DOHH2 (cell line): Measurements from ENCODE around the gene RASSF7.

Experiments used
- H3F3A ChIP-seq: fragments of 200-600 bp; sonication (generic), shearing (Covaris generic); 2 replicates; pipeline ENCODE4 v1.6.0; 2016; ENCODE audit warnings: antibody characterized with exemption, mild to moderate bottlenecking; ENCODE audit not compliant: control insufficient read depth, insufficient read depth
- H3K27ac ChIP-seq: fragments of 200-600 bp; sonication (generic); 2 replicates; pipeline ENCODE4 v1.5.1; 2014; ENCODE audit warnings: low read depth, mild to moderate bottlenecking, low read length, moderate library complexity
- H3K27me3 ChIP-seq: fragments of 200-600 bp; sonication (generic); 2 replicates; pipeline ENCODE4 v1.6.1; 2014; ENCODE audit warnings: mild to moderate bottlenecking, low read length, mixed read lengths; ENCODE audit not compliant: control insufficient read depth
- H3K36me3 ChIP-seq: fragments of 200-600 bp; sonication (generic); 2 replicates; pipeline ENCODE4 v1.6.1; 2014; ENCODE audit warnings: mild to moderate bottlenecking, low read length, moderate library complexity, mixed read lengths; ENCODE audit not compliant: control insufficient read depth
- H3K4me1 ChIP-seq: fragments of 200-600 bp; sonication (generic); 2 replicates; pipeline ENCODE4 v1.6.1; 2014; ENCODE audit warnings: mild to moderate bottlenecking, low read length, mixed read lengths; ENCODE audit not compliant: control insufficient read depth
- H3K4me2 ChIP-seq: fragments of 200-600 bp; sonication (generic); 2 replicates; pipeline ENCODE4 v1.6.0; 2014; ENCODE audit warnings: mild to moderate bottlenecking, low read length, moderate library complexity
- H3K4me3 ChIP-seq: fragments of 200-600 bp; sonication (generic); 2 replicates; pipeline ENCODE4 v1.5.1; 2014; ENCODE audit warnings: mild to moderate bottlenecking, low read length, mixed read lengths
- H3K79me2 ChIP-seq: fragments of 200-600 bp; sonication (generic); 2 replicates; pipeline ENCODE4 v1.6.1; 2014; ENCODE audit warnings: mild to moderate bottlenecking, low read length, mixed read lengths; ENCODE audit not compliant: control insufficient read depth
- H3K9me2 ChIP-seq: fragments of 200-600 bp; sonication (generic); replicated peaks from 2 replicates; pipeline ENCODE4 v1.6.1; 2014; ENCODE audit warnings: mild to moderate bottlenecking, low read length, mixed read lengths; ENCODE audit not compliant: control insufficient read depth
- H3K9me3 ChIP-seq: fragments of 200-600 bp; sonication (generic); 2 replicates; pipeline ENCODE4 v1.6.1; 2014; ENCODE audit warnings: antibody characterized with exemption, low read length, mixed read lengths; ENCODE audit not compliant: control insufficient read depth, insufficient read depth
- H4K20me1 ChIP-seq: fragments of 200-600 bp; sonication (generic); 2 replicates; pipeline ENCODE4 v1.6.0; 2014; ENCODE audit warnings: low read depth, mild to moderate bottlenecking, antibody characterized with exemption, low read length, moderate library complexity; ENCODE audit not compliant: control insufficient read depth, insufficient read depth
- CTCF ChIP-seq: fragments of 200-600 bp; sonication (generic); IDR thresholded peaks from one replicate; pipeline ENCODE4 v1.5.1; 2014; ENCODE audit warnings: antibody characterized with exemption, mild to moderate bottlenecking, low read depth, low read length; ENCODE audit not compliant: poor library complexity, severe bottlenecking
- EZH2phosphoT487 ChIP-seq: fragments of 200-600 bp; sonication (generic); IDR thresholded peaks from 2 replicates; pipeline ENCODE4 v1.6.1; 2017; ENCODE audit warnings: borderline replicate concordance, mild to moderate bottlenecking, antibody characterized with exemption, low read length, moderate library complexity, mixed read lengths

Gene RASSF7

GRCh38 chr11:592918-593317 lies 32.1 kb downstream of the RASSF7 start:
- no peaks in the 10 kb centered on the region for H3K9me2 ChIP-seq
- H3K36me3 ChIP-seq = peaks cover 87% of the 10 kb centered on the region
- H3K4me2 ChIP-seq = no peak overlapping the region
- no peaks in the 10 kb centered on the region for H3K9me3 ChIP-seq
- peaks cover 6% of the 10 kb centered on the region; the same call in 1 of the 2 replicates for H4K20me1 ChIP-seq
- H3K79me2 ChIP-seq = peaks cover 27% of the 10 kb centered on the region
- TF ChIP-seq EZH2phosphoT487 = no peak
- TF ChIP-seq CTCF = no peak
- H3K4me1 ChIP-seq = no peaks in the 10 kb centered on the region
- no peak overlapping the region for H3K27ac ChIP-seq
- H3K4me3 ChIP-seq = no peak overlapping the region
- H3K27me3 ChIP-seq = no peaks in the 10 kb centered on the region
- H3F3A ChIP-seq = no peaks in the 10 kb centered on the region

DNA sequence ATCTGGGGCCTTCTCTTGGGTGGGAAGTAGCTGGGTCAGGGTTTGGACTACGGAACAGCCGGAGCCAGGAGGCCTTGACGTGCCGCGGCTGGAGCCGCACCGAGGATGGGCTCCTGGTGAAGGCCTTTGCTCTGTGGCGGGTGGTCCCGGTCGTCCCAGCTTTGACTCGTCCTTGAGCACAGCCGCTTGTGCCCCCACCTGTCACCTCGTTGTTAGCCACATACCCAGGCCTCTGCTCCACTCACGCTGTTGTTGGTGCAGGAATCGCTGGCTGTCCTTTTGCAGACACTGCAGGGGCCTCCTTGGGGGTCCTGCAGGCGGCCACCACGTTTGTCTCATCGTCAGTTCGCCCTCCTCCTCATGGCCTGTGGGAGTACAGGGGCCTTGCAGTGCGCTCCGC lies 32.6 kb downstream of the RASSF7 start:
- H3K4me1 ChIP-seq = no peaks in the 10 kb centered on the region

DNA sequence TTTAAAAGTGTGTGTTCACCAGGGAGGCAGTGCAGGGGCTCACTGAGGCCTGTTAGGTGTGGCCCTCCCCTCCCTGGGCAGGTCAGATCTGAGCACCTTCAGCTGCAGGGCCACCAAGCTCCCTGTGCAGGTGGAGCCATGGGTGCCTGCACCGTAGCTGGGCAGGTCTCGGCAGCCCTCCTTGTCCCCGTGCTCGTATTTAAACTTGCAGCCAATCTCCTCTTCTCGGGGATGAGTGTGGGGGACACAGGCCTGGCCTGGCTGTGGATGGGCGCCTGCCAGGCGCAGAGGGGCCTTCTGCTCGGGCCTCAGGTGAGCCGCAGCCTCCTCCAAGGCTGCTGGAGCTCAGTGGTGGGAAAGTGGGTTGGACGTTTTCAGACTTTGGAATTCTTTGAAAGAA lies 34.6 kb downstream of the RASSF7 start:
- Histone ChIP-seq H3K27ac (no peak overlapping the region), H4K20me1 (peaks cover 4% of the 10 kb centered on the region; the same call in 1 of the 2 replicates), H3F3A (no peaks in the 10 kb centered on the region), H3K27me3 (no peaks in the 10 kb centered on the region), H3K79me2 (peaks cover 10% of the 10 kb centered on the region), H3K9me2 (no peaks in the 10 kb centered on the region), H3K9me3 (no peaks in the 10 kb centered on the region), H3K4me2 (no peak overlapping the region), H3K4me3 (no peak overlapping the region), H3K36me3 (peaks cover 85% of the 10 kb centered on the region), H3K4me1 (no peaks in the 10 kb centered on the region)
- TF ChIP-seq CTCF = no peak
- TF ChIP-seq EZH2phosphoT487 = no peak

More for the DNA sequence above, 32.6 kb downstream of the RASSF7 start:
- no peak overlapping the region for H3K4me3 ChIP-seq
- H3K27ac ChIP-seq = no peak overlapping the region
- H3K9me2 ChIP-seq = no peaks in the 10 kb centered on the region
- H3K79me2 ChIP-seq = peaks cover 23% of the 10 kb centered on the region
- no peak for TF ChIP-seq EZH2phosphoT487
- no peak for TF ChIP-seq CTCF
- H3K27me3 ChIP-seq = no peaks in the 10 kb centered on the region
- H4K20me1 ChIP-seq = peaks cover 6% of the 10 kb centered on the region; the same call in 1 of the 2 replicates
- H3K9me3 ChIP-seq = no peaks in the 10 kb centered on the region
- no peaks in the 10 kb centered on the region for H3F3A ChIP-seq
- H3K36me3 ChIP-seq = peaks cover 88% of the 10 kb centered on the region
- H3K4me2 ChIP-seq = no peak overlapping the region
